Effector memory CD8-positive, alpha-beta T cell (primary cell): ENCODE data around the gene KMO.

Experiments
- ATAC-seq: fragments of 150-1000 bp; cut with Tn5 transposase; replicated peaks from 2 replicates; pipeline ENCODE4 v1.10.0; 2021; ENCODE audit warnings: mild to moderate bottlenecking, moderate library complexity
- DNase-seq, 3 experiments: peaks; one replicate each; pipeline ENCODE4 v3.0.0; 2021
- H3K27ac Mint-ChIP-seq, 2 donors: one replicate each; pipeline ENCODE4 v1.8.0; 2022; ENCODE audit warnings: mild to moderate bottlenecking in 2 of 2, mixed read lengths in 2 of 2, moderate library complexity in 2 of 2
- H3K27me3 Mint-ChIP-seq, 2 donors: one replicate each; pipeline ENCODE4 v1.8.0; 2022; ENCODE audit warnings: mixed read lengths in 2 of 2
- H3K36me3 Mint-ChIP-seq: one replicate; pipeline ENCODE4 v1.8.0; 2022; ENCODE audit warnings: mild to moderate bottlenecking, moderate library complexity, mixed read lengths; ENCODE audit not compliant: insufficient read depth
- H3K4me1 Mint-ChIP-seq, 2 donors: one replicate each; pipeline ENCODE4 v1.8.0; 2022; ENCODE audit warnings: low read depth in 2 of 2, mixed read lengths in 2 of 2
- H3K4me3 Mint-ChIP-seq, 2 donors: one replicate each; pipeline ENCODE4 v1.8.0; 2022; ENCODE audit warnings: mild to moderate bottlenecking in 2 of 2, mixed read lengths in 2 of 2, moderate library complexity in 2 of 2
- H3K9me3 Mint-ChIP-seq, 2 donors: one replicate each; pipeline ENCODE4 v1.8.0; 2022; ENCODE audit warnings: mixed read lengths in 2 of 2

KMO gene

DNA sequence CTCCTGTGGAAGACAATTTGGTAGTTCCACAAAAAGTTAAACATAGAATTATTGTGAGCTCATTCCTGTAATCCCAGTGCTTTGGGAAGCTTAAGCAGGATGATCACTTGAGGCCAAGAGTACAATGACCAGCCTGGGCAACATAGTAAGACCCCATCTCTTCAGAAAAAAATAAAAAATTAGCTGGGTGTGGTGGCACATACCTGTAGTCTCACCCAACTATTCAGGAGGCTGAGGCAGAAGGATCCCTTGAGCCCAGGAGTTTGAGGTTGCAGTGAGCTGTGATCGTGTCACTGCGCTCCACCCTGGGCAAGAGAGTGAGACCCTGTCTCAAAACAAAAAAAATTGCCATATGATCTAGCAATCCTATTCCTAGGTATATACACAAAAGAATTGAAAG lies 112.1 kb downstream of the KMO start:
- Mint-ChIP-seq H3K27ac (no peak overlapping the region), H3K4me3 (no peak overlapping the region), H3K4me1 (peaks cover 6% of the 10 kb centered on the region in 2 donors), H3K27me3 (no peaks in the 10 kb centered on the region), H3K36me3 (peaks cover 6% of the 10 kb centered on the region), H3K9me3 (no peaks in the 10 kb centered on the region)
- ATAC-seq (no peak), DNase-seq (no peak)

GRCh38 chr1:241645199-241645598 lies 113.0 kb downstream of the KMO start:
- H3K27ac Mint-ChIP-seq, result no peak overlapping the region
- H3K4me1 Mint-ChIP-seq, result peaks cover 4% of the 10 kb centered on the region in 2 donors
- peaks cover 5 to 7% of the 10 kb centered on the region in 2 donors for H3K27me3 Mint-ChIP-seq
- no peaks in the 10 kb centered on the region for H3K9me3 Mint-ChIP-seq
- DNase-seq (no peak), ATAC-seq (no peak)
- H3K4me3 Mint-ChIP-seq, result no peak overlapping the region
- peaks cover 2% of the 10 kb centered on the region for H3K36me3 Mint-ChIP-seq
